Right lobe of liver (tissue), 4 donors: ENCODE data around the gene TMEM175.

Experiments
- CTCF ChIP-seq, 4 donors: fragments of 200-600 bp in 3 of 4; fragments of 450-650 bp in 1 of 4; IDR thresholded peaks; one replicate each; pipeline versions ENCODE4 v1.5.1 to v1.8.0; 2016 to 2022; ENCODE audit warnings: antibody characterized with exemption in 4 of 4, mild to moderate bottlenecking in 2 of 4
- POLR2A ChIP-seq: fragments of 450-650 bp; IDR thresholded peaks from one replicate; pipeline ENCODE4 v1.6.1; 2017; ENCODE audit warnings: antibody characterized with exemption, mild to moderate bottlenecking
- donor health status: DM: no; HTN: no; CAD: no.
- donor health status: DM: no; HTN: no; CAD: no.
- donor health status: DM: no; HTN: yes; CAD: no.

GRCh38 chr4:951186-951585 lies 18.9 kb downstream of the TMEM175 start:
- no peak for TF ChIP-seq CTCF (IDR thresholded peaks at IDR 0.05)
- TF ChIP-seq POLR2A = no peak
